ENCODE measurements around the gene FGD1. TPM values are rescaled to one million over a fixed set of nuclear protein-coding genes. Genes with fewer than 3 reads are reported as not detected.
"Not testable (repeated sequence)": the region's sequence is repeated elsewhere in the genome, so short reads cannot be mapped to it uniquely, and the experiment has no call there.

The FGD1 gene
- 10 to 100 TPM in 11 of 12 donors, not detected in 1; 14.8 to 21.7 (median 16.8) TPM for polyA plus RNA-seq (ENCODE audit: insufficient read length in 12 of 12)
- long read RNA-seq, donor 1, full-length matches to known transcripts = 1 of 1 reads
- long read RNA-seq, donor 1, partial matches to known transcripts = 0 of 1 reads
- long read RNA-seq, donor 1, other reads (novel, unspliced or antisense) = 0 of 1 reads
- long read RNA-seq, donor 2, partial matches to known transcripts = 8 of 8 reads
- long read RNA-seq, donor 2, other reads (novel, unspliced or antisense) = 0 of 8 reads
- long read RNA-seq, donor 3, full-length matches to known transcripts = 2 of 2 reads
- long read RNA-seq, donor 3, partial matches to known transcripts = 0 of 2 reads
- long read RNA-seq, donor 3, other reads (novel, unspliced or antisense) = 0 of 2 reads
- long read RNA-seq, donor 4, full-length matches to known transcripts = 1 of 1 reads
- long read RNA-seq, donor 4, partial matches to known transcripts = 0 of 1 reads
- long read RNA-seq, donor 4, other reads (novel, unspliced or antisense) = 0 of 1 reads
- long read RNA-seq, donor 5 = 0 reads
- long read RNA-seq, donor 6 = 0 reads
- long read RNA-seq, donor 7 = 0 reads
- long read RNA-seq, donor 8, full-length matches to known transcripts = 1 of 1 reads
- long read RNA-seq, donor 8, partial matches to known transcripts = 0 of 1 reads
- long read RNA-seq, donor 8, other reads (novel, unspliced or antisense) = 0 of 1 reads
- long read RNA-seq, donor 9, partial matches to known transcripts = 12 of 12 reads
- long read RNA-seq, donor 9, other reads (novel, unspliced or antisense) = 0 of 12 reads
- long read RNA-seq, donor 10, full-length matches to known transcripts = 2 of 12 reads
- long read RNA-seq, donor 10, partial matches to known transcripts = 10 of 12 reads
- long read RNA-seq, donor 10, other reads (novel, unspliced or antisense) = 0 of 12 reads
- long read RNA-seq, donor 11, partial matches to known transcripts = 0 of 23 reads
- long read RNA-seq, donor 11, other reads (novel, unspliced or antisense) = 23 of 23 reads

DNA sequence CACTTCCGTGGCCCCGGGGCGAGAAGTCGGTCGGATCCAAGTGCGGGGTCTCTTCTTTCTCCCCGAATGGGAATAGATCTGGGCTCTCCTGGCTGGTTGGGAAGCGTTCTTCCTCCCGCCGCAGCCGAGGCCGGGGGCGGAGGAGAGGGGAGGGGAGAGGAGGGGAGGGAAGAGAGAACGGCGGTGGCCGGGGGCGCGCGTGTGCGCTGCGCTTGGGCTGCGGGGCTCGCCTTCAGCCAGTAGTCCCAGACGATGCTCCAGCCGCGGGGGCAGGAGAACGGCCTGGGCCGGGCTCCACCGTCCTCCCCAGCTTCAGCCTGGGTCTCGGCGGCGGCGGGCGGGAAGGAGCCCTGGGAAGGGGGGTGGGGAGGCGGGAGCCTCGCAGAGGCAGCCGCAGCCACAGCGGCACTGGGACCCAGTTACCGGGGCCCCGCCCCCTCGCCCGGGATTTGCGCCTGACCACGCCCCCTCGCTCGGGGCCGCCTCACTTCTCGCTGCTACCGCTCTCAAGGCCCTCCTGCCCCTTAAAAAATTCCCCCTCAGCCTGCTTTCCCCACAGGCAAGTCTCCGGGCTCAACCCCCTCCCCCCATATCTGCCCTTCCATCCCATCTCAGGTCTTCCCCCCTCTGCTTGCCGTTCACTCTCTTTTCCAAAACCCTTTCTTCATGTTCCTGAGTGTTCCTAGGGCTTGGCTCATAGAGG lies at the start of gene FGD1:
Gene FGD1 (minus strand): TSS at position 421 of the 703 bp plus-strand sequence. CDS start 802 bp downstream, outside the sequence.
- peak; percentile 73 for DNase-seq

DNA sequence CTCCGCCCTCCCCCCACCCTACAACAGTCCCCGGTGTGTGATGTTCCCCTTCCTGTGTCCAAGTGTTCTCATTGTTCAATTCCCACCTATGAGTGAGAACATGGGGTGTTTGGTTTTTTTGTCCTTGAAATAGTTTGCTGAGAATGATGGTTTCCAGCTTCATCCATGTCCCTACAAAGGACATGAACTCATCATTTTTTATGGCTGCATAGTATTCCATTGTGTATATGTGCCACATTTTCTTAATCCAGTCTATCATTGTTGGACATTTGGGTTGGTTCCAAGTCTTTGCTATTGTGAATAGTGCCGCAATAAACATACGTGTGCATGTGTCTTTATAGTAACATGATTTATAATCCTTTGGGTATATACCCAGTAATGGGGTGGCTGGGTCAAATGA lies 46.2 kb upstream of the FGD1 start:
- DNase-seq = not testable (repeated sequence)

DNA sequence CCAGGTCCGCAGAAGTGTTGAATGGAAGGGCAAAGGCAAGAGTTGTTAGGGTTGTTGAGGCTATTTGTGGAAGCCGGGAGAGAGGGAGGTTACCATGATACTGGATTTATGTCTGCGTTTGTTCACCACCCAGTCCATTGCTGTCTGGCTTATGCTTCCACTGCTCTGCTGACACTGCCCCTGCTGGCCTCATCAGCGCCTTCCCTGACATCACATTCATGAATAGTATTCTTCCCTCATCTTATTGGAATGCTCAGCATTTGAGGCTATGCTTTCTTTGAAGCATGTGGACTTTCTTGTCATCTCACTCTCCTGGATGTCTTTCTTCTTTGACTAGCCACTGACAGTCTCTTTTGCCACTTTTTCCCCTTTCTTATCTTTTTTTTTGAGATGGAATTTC lies 44.3 kb upstream of the FGD1 start:
- DNase-seq = no peak

DNA sequence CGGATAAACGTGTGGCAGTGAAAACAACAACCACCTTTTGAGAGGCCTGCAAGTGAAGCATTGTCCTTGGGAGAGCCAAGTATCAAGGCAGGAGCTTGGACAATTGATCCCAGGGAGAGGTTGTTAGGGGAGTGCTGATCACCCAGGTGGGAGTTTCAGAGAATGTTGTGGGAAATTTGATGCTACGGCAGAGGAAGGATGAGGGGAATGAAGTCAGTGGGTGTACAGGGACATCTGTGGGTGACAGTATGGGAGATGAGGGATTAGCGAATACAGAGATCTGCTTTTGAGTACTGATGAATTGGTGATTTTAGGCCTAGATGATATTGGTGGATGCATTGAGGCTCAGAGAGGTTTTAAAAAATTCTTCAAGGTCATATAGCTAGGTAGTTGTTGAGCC lies 38.2 kb upstream of the FGD1 start:
- no peak for DNase-seq

DNA sequence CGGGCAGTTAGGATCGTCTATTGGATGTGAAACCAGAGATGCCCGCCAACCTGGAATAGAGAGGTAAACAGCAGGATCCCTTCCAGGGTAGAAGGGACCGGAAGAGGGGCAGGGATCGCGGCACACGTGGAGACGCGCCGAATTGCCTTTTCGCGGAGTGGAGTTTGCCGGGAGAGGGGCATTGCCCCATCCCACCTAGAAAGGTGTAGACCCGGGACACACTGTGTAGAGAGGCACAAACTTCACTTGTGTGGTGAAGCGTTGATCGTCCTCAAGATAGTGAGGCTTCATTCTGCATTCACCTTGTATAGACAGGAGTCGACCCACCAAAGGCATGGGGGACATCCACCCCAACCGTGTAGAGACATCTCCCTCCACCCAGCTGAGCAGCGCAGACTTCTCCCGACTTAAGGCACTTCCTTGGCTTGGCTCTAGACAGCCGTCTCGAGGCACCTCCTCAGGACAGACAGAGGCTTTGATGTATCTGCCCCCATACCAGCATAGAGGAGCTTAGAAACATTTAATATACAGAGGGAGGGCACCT lies 34.4 kb upstream of the FGD1 start:
- DNase-seq = no peak

DNA sequence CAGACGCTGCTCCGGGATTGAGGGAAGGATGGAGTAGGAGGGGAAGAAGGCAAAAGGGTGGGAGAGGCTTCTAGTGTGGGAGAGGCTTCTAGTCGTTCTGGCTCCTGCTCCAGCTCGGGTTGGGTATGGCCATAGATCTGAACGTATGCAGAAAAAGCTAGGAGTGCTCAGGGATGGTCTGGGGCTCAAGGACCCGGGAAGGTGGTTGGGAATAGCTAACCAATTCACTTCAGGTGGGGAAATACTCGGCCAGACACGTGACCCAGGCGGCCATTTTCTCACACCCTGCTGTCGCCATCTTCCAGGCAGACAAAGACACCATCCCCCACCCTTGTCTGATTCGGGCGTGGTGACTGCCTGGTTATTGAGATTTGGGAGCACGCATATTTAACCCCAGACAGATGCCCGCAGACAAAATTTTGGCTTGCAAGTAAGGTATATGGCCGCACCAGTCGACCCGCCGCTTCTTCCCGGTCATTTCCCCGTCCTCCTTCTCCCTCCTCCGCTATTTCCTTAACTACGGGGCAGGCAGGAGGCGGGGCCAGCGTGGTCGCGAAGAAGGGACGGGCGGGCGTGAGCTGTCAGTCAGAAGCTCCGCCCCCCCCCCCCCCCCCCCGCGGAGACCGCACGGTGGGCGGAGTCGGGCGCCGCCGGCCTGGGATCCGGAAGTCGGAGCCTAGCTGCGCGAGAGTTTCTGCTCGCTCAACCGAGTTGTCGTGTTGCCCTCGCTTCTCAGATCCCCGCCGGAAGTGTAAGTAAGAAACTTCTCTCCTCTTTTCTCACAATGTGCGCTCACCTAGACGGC lies 33.7 kb upstream of the FGD1 start, which contains the start of gene GNL3L:
Gene GNL3L (plus strand): TSS at position 668 of the 805 bp plus-strand sequence. CDS start 2,348 bp downstream, outside the sequence.
- DNase-seq = peak; percentile 82

DNA sequence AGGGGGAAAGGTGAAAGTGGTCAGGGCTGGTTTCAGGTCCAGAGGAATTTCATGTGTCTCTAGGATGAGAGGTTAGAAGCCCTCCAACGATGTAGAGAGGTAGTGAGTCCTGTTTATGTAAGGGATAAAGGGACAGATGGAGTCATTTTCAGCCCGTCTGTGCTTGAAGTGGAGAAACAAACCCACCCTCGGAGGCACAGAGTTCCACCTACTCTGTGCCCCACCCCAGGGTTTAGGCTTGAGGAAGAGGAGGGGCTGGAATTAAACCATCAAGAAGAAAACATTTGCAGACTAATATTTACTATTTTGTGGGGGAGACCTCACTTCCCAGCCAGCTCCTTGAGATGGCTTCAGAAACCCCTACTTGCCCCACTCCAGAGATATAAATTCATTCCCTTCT lies 33.1 kb upstream of the FGD1 start:
- DNase-seq = no peak

DNA sequence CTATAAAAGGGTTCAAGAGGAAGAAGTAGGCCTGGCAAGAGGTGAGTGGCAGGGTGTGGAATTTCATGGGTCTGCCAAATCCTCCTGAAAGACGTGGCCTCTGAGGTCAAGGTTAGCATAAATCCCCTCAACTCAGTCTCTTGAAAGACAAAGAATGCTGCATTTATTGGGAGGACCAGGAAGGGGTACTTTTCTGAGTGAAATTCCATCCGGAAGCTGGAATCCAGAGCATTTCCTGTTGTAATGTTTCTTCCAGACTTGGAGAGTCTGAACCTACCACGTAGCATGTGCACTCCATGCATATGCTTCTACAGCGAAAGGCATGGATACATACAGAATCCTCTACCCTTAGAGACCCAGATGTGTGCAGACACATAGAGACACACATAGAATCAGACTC lies 13.4 kb upstream of the FGD1 start:
- no peak for DNase-seq

DNA sequence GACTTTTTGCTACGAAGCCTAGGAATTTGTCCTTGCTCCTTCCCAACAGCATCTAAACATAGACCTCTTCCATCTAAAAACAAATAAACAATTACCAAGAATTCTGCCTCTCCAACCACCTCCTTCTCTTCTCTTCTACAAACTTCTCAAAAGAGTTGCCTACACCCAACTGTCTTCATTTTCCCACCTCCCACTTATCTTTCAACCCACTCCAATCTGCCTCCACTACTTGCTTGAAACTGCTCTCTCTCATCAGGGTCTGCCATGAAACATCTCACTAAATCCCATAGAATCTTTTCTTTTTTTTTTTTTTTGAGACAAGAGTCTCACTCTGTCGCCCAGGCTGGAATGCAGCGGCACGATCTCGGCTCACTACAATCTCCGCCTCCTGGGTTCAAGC lies 902 bp upstream of the FGD1 start:
- DNase-seq = no peak

DNA sequence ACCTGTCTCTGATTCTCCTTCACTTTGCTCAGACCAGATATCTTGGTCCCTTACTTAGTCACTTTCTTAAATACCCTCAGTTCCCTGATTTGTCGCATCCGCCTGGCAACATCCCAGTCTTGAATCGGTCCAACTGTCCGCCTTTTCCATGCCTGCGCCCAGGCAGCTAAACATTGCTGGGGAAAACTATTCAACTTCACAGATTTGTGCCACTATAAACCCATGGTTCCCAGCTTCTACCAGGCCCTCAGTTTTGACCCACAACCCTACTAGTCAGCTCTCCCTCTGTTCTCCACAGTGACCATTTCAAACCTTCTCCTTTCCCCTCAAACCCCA lies 451 bp upstream of the FGD1 start:
- no peak for DNase-seq

DNA sequence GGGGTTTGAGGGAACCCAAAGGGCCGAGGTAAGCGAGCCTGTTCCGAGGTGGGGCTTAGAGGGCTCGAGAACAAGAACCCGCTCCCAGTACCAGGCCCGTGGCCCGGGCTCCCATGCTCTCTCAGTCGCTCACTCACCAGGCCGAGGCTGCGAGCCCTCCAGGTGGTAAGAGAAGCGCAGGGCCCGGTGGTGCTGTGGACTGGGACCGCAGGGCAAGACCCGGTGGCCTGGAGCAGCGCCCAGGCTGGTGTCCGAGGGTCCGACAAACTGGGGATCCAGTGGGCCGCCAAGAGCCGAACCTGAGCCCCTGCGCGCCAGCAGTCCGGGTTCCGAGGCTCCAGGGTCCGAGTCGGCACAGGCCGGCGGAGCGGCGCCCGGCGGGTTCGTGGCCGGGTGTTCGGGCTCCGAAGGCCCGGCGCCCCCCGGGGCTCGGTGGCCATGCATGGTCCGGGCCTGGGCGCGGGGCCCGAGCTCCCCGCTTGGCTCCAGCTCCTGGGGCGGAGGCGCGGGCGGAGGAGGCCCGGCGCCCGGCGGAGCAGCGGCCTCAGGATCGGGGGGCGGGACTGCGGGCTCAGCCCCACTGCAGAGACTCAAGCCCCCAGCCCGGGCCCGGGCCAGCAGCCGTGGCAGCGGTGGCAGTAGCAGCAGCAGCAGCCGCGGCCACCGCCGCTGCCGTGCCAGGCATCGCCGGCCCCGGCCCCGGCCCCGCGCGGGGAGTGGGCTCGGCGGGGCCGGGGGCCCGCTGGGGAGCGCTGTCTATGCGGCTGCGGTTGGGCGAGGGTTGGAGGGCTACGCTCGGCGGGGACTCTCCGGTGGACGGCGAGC lies 833 bp downstream of the FGD1 start:
- DNase-seq = no peak

DNA sequence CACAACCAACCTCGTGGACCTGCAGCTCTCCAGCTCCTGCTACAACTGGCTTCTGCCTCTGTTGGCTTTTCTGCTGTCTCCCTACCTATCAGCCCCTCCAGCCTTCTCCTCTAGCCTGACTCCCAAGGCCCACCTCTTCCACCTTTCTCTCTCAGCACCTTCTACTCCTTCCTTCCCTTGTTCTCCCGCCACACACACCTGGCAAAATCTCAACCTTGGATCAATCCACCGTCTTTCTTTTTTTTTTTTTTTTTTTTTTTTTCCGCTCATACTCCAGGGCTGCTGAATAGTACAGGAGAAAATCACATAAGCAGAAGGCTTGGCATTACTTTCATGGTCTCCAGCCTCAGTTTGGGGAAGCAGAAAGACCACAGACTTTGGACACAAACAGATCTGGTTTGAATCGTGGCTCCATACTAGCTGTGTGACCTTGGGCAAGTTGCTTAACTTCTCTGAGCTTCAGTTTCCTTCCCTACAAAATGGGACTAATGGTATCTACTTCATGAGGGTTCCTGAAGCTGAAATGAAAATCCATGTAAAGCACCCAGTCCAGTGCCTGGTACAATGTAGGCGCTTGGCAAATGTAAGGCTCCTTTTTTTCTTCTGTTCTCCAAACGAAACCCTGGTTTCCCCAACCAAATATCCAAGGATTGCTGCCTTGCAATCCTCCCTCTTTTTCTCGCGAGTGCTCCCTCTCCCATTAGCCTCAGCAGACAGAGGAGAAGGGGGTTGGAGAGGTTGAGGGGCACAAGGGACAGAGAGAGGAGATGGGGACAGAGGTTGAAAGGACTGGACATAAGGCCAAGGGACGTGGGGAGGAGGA lies 1.7 kb downstream of the FGD1 start:
- no peak for DNase-seq

DNA sequence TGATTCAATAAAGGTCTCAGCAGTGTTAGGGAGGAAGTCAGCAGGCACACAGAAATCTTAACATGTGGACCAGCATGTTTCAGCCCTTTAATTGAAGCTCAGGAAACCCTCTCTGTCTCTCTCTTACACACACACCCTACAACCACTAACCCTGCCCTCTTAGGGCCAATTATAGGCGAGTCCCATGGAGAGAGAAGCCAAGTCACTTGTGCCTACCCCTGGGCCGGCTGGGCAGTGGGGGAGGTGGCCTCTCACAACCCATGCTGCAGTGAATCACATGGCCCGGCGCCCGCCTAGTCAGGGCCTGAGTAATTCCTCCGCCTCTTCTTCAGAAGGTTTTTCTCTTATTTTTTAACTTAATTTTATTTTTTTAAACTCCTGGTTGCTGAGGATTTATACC lies 3.7 kb downstream of the FGD1 start:
- no peak for DNase-seq

DNA sequence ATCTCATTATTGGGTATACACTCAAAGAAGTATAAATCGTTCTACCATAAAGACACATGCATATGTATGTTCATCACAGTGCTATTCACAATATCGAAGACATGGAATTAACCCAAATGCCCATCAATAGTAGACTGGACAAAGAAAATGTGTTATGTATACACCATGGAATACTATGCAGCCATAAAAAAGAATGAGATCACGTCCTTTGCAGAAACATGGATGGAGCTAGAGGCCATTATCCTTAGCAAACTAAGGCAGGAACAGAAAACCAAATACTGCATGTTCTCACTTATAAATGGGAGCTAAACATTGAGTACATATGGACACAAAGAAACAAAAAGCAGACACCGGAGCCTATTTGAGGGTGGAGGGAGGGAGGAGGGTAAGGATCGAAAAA lies 6.2 kb downstream of the FGD1 start:
- not testable (repeated sequence) for DNase-seq

DNA sequence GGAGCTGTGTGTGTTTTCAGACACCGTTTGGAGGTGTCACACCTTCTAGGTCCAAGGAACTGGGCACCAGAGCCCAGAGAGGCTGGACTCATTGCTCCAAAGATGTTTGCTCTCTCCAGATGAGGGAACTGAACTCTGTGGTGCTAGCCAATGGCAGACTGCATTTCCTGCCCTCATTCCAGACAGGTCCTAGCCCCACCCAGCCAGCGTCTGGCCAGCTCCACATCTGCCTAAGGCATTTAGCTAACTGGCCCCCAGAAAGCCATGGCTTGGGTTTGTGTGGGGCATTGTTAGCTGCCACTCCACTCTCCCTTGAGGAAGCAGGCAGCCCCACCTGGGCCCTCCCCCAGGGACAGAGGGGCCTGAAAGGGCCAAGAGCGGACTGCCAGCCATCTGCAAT lies 11.4 kb downstream of the FGD1 start:
- no peak for DNase-seq

DNA sequence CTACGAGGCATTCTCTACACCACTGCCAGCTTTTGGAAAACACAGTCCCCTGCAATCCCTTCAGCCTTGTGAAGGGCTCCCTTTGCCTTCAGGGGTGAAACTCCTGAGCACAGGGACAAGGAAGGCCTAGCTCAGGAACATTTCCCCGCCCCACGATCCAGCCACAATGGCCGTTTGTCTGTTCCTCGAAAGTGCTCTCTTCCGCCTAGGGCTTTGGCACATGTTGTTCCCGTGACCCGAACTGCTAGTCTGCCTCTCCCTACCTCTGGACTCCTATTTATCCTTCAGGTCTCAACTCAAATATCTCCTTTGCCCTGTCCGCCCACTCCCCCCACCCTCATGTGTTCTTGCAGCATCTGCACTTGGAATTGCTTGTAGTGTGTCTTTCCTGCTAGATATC lies 12.1 kb downstream of the FGD1 start:
- DNase-seq = no peak

DNA sequence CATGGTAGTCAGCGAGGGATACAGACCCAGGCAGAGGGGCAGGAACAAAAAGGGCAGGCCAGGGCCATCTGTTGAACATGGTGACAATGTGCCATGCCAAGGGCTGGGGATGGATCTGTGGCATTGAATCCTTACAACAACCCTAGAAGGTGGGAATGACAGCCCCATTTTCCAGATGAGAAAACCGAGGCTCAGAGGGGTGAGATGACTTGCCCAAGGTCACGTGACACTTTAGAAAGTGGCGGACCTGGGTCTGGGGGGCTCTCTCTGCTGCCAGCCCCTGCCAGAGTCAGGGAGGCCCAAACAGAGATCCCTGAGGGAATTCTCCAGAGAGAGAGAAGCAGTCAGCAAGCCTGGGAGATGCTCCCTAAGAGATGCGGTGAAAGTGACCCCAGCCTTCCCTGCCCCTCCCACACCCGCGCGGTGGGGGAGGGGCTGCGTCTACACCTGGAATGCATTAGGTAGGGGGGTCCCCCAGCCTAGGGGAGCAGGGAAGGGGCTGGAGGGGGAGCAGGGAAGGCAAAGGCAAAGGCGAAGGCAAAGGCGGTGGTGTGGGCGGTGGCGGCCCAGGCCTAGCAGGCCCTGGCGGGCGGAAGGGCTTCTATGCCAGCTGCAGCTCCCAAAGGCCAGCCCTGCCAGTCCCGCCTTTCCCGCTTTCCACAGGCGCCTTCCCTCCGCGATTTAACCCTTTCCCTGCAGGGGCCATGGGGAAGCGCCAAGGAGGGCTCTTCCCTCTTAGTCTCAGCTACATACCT lies 13.0 kb downstream of the FGD1 start:
- DNase-seq = no peak
